AG04450 (cell line): ENCODE data around the gene TMEM147. TPM values are rescaled to one million over a fixed set of nuclear protein-coding genes. Genes with fewer than 3 reads are reported as not detected.

Experiments used
- CTCF ChIA-PET: fragments of 300-600, 350-600 bp; formaldehyde crosslinking; extraction: SDS; loops from one replicate; lab custom pipeline; 2022; ENCODE audit warnings: antibody characterized with exemption, inconsistent platforms; lab: Charles Lee
- POLR2A ChIA-PET: fragments of 350-600 bp; formaldehyde crosslinking; extraction: SDS; loops from one replicate; lab custom pipeline; 2021; ENCODE audit warnings: antibody characterized with exemption, inconsistent platforms; lab: Yijun Ruan, JAX
- DNase-seq: peaks from one replicate; pipeline ENCODE4 v3.0.0-alpha.2; 2011; ENCODE audit warnings: low read depth, low spot score
- H3K27ac ChIP-seq: one replicate; pipeline ENCODE4 v1.5.1; 2012; ENCODE audit warnings: low read depth, low read length, control low read depth
- H3K27me3 ChIP-seq: one replicate; pipeline ENCODE4 v1.6.0; 2012; ENCODE audit warnings: low read length; ENCODE audit not compliant: control insufficient read depth, insufficient read depth
- H3K4me3 ChIP-seq: 2 replicates; pipeline ENCODE4 v1.5.1; 2011; ENCODE audit warnings: mild to moderate bottlenecking, low read depth, low read length, control low read depth
- H3K9me3 ChIP-seq: 2 replicates; pipeline ENCODE4 v1.5.1; 2012; ENCODE audit warnings: low read length; ENCODE audit not compliant: control insufficient read depth, insufficient read depth
- CTCF ChIP-seq: IDR thresholded peaks from 2 replicates; pipeline ENCODE4 v1.5.1; 2011; ENCODE audit warnings: low read depth, low read length, control low read depth, inconsistent platforms
- polyA plus RNA-seq: library from polyadenylated mRNA; depleted of rRNA; stranded (reverse); fragments of >200 nt; gene quantifications from 2 replicates; pipeline ENCODE4 v1.2.3, GENCODE V29; 2011

TMEM147 gene
- polyA plus RNA-seq, 1 experiment: 88.7 TPM

DNA sequence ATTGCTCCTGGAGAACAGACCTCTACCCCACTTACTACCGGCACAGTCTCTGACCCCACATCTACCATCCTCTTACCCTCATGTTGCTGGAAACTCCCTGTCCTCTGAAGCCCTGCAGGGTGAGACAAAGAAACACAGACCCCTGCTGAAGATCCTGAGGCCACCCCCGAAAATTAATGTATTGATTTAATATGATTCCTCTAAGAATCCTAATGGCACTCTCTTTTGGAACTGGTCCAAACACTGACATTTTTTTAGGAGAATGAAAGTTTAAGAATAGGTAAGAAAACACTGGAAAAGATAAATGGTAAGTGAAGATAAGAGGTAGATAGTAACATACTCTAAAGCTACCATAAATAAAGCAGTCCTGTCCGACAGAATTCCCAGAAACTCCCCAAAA lies 37.3 kb upstream of the TMEM147 start:
- no peak for DNase-seq
- Histone ChIP-seq H3K27ac (no peak overlapping the region), H3K4me3 (no peak overlapping the region), H3K9me3 (peaks cover 3% of the 10 kb centered on the region; the same call in 1 of the 2 replicates), H3K27me3 (peaks cover 50% of the 10 kb centered on the region)
- TF ChIP-seq CTCF: no peak
- CTCF ChIA-PET: interaction anchor here (2.6 kb wide), 1 partner anchor 13 kb away, joined by 15 read pairs; no protein-coding TSS in a partner anchor
- POLR2A ChIA-PET: no interaction called here

GRCh38 chr19:35509018-35509652 lies 36.3 kb upstream of the TMEM147 start:
- no peak for DNase-seq
- CTCF ChIA-PET: interaction anchor here (0.9 to 2.6 kb wide), 7 partner anchors 7 to 156 kb away, joined by 3 to 15 read pairs (median 3); no protein-coding TSS in a partner anchor
- POLR2A ChIA-PET: no interaction called here
- Histone ChIP-seq H3K9me3 (peaks cover 3% of the 10 kb centered on the region; the same call in 1 of the 2 replicates), H3K4me3 (no peak overlapping the region), H3K27ac (no peak overlapping the region), H3K27me3 (peaks cover 48% of the 10 kb centered on the region)
- TF ChIP-seq CTCF: no peak

DNA sequence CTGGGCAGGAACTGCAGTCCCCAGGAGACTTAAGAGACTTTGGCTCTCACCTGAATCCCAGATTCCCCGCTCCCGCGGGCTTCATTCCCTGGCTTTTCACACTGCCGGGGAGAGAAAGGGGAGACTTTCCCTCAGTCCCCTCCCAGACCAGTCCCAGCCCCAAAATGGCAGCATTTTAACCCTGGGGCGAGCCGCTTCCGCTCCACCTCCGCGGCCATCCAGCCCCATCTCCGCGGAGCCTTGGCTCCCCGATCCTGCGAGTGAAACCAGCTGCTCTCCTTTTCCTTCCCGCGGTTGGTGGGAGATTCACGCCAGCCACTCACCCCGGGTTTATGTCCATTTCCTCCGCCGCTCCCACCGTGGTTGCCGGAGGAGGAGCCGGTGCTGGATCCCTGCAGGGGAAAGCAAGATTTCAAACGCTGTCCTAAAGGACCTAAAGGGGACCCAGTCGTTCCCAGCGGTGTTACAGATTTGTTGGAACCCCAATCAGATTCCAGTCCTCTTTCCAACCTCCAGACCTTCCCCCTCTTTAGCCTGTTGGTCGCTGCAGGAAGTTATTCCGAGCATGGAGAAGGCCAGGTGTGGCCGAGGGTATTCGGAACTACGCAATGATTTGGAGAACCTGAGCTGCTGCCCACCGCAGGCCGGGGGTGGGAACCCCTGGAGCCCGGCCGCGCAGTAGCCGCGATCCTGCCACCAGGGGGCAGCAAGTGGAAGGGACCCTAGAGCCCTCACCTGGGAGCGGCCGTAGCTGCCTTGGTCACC lies 35.4 kb upstream of the TMEM147 start:
- POLR2A ChIA-PET: interaction anchor here (0.6 kb wide), 1 partner anchor 87 kb away, joined by 3 read pairs; no protein-coding TSS in a partner anchor

GRCh38 chr19:35510626-35510964 lies 34.8 kb upstream of the TMEM147 start:
- Histone ChIP-seq H3K4me3 (no peak overlapping the region; the same call in 1 of the 2 replicates), H3K9me3 (peaks cover 3% of the 10 kb centered on the region; the same call in 1 of the 2 replicates), H3K27ac (no peak overlapping the region), H3K27me3 (peaks cover 42% of the 10 kb centered on the region)
- no peak for TF ChIP-seq CTCF
- DNase-seq: no peak
- POLR2A ChIA-PET: interaction anchor here (0.6 kb wide), 1 partner anchor 86 kb away, joined by 3 read pairs; no protein-coding TSS in a partner anchor
- CTCF ChIA-PET: interaction anchor here (0.5 to 2.0 kb wide), 13 partner anchors 8 to 246 kb away, joined by 3 to 17 read pairs (median 4); partner anchors contain the start of genes COX6B1 and HAUS5

More for the DNA sequence above, 35.4 kb upstream of the TMEM147 start:
- H3K27me3 ChIP-seq: peaks cover 47% of the 10 kb centered on the region
- H3K27ac ChIP-seq: no peak overlapping the region
- peaks cover 3% of the 10 kb centered on the region; the same call in 1 of the 2 replicates for H3K9me3 ChIP-seq
- TF ChIP-seq CTCF: peak; percentile 89
- CTCF ChIA-PET: interaction anchor here (0.5 to 2.0 kb wide), 16 partner anchors 8 to 398 kb away, joined by 3 to 17 read pairs (median 4); partner anchors contain the start of genes COX6B1 and HAUS5
- H3K4me3 ChIP-seq: peak overlapping the region; percentile 41
- no peak for DNase-seq
